Upper lobe of right lung (tissue), 1 donor: ENCODE measurements around the gene SLC35F5. TPM values are rescaled to one million over a fixed set of nuclear protein-coding genes. Genes with fewer than 3 reads are reported as not detected.
"Not testable (repeated sequence)": the region's sequence is repeated elsewhere in the genome, so short reads cannot be mapped to it uniquely, and the experiment has no call there.

Source experiments
- ATAC-seq: fragments of 200-7000 bp; cut with Tn5 transposase; one replicate; pipeline ENCODE4 v1.9.1; 2020; ENCODE audit warnings: mild to moderate bottlenecking, moderate library complexity
- DNase-seq: peaks from one replicate; pipeline ENCODE4 v3.0.0-alpha.2; 2020
- H3K27ac ChIP-seq: fragments of 200-600 bp; one replicate; pipeline ENCODE4 v1.8.0; 2022
- H3K27me3 ChIP-seq: fragments of 200-600 bp; one replicate; pipeline ENCODE4 v1.8.0; 2022; ENCODE audit warnings: mild to moderate bottlenecking
- H3K36me3 ChIP-seq: fragments of 200-600 bp; one replicate; pipeline ENCODE4 v1.8.0; 2022
- H3K4me1 ChIP-seq: fragments of 200-600 bp; one replicate; pipeline ENCODE4 v1.8.0; 2022
- H3K4me3 ChIP-seq: fragments of 200-600 bp; one replicate; pipeline ENCODE4 v1.8.0; 2022; ENCODE audit warnings: mild to moderate bottlenecking
- H3K9me3 ChIP-seq: fragments of 200-600 bp; one replicate; pipeline ENCODE4 v1.8.0; 2022
- CTCF ChIP-seq: fragments of 200-600 bp; IDR thresholded peaks from one replicate; pipeline ENCODE4 v1.8.0; 2022; ENCODE audit warnings: antibody characterized with exemption
- intact Hi-C: fragments of 100-400 bp; cut with DNase I; formaldehyde crosslinking; loops from one replicate; pipeline ENCODE4 v1.11.0; 2022
- total RNA-seq: library from RNA; stranded (reverse); fragmentation: NEBNext Ultra II Directional; extraction: Animal tissue kit (Norgen Biotek cat#: 25700); gene quantifications from one replicate; pipeline ENCODE4 v1.2.1, GENCODE V29; 2021
- donor health status: DM: no; HTN: yes; CAD: no; lungs with severe emphysema.

Gene SLC35F5
- total RNA-seq, 1 donor from 2014 or later = 76.0 TPM

DNA sequence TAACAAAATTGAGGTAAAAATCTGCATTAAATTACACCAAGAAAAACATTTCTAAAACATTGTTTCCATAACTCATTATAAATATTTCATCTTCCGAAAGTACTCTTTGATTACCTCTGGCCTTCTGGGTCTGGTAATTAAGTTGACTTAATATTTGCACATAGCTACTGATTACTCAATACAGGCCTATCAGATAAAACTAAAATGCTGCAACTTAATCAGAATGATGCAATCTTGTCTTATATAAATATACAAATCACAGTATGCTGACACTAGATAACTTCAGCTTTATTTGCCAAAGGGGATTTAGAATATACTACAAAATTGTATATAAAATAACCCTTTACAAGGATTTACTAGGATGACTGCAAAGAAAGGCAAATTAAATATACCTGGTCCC lies 49.3 kb downstream of the SLC35F5 start:
- no peaks in the 10 kb centered on the region for H3K4me1 ChIP-seq
- ATAC-seq = no peak

GRCh38 chr2:113705982-113706523 lies 50.4 kb downstream of the SLC35F5 start:
- no peak for DNase-seq
- Histone ChIP-seq H3K27me3 (no peaks in the 10 kb centered on the region), H3K4me1 (no peaks in the 10 kb centered on the region), H3K27ac (no peak overlapping the region), H3K4me3 (no peak overlapping the region), H3K9me3 (no peaks in the 10 kb centered on the region), H3K36me3 (no peaks in the 10 kb centered on the region)
- intact Hi-C loops = no loop called here
- TF ChIP-seq CTCF = no peak
- no peak for ATAC-seq

More for the DNA sequence above, 49.3 kb downstream of the SLC35F5 start:
- TF ChIP-seq CTCF = no peak
- Histone ChIP-seq H3K4me3 (no peak overlapping the region), H3K27me3 (no peaks in the 10 kb centered on the region), H3K27ac (no peak overlapping the region), H3K36me3 (no peaks in the 10 kb centered on the region), H3K9me3 (no peaks in the 10 kb centered on the region)
- DNase-seq = no peak
- intact Hi-C loops = no loop called here

DNA sequence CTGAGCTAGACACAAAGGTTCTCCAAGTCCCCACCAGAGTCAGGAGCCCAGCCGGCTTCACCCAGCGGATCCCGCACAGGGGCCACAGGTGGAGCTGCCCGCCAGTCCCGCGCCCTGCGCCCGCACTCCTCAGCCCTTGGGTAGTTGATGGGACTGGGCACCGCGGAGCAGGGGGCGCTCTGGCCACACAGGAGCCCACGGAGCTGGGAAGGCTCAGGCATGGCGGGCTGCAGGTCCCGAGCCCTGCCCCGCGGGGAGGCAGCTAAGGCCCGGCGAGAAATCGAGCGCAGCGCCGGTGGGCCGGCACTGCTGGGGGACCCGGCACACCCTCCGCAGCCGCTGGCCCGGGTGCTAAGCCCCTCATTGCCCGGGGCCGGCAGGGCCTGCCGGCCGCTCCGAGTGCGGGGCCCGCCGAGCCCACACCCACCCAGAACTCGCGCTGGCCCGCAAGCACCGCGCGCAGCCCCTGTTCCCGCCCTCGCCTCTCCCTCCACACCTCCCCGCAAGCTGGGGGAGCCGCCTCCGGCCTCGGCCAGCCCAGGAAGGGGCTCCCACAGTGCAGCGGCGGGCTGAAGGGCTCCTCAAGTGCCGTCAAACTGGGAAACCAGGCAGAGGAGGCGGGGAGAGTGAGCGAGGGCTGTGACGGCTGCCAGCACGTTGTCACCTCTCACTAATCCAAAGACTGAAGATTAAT lies 52.0 kb downstream of the SLC35F5 start:
- DNase-seq, H3K36me3 ChIP-seq, intact Hi-C loops, H3K27me3 ChIP-seq, H3K4me1 ChIP-seq, H3K9me3 ChIP-seq, H3K4me3 ChIP-seq, H3K27ac ChIP-seq, ATAC-seq: not testable (repeated sequence)

- Histone ChIP-seq H3K9me3 (no peaks in the 10 kb centered on the region), H3K36me3 (no peaks in the 10 kb centered on the region), H3K27me3 (no peaks in the 10 kb centered on the region), H3K27ac (no peak overlapping the region), H3K4me1 (no peaks in the 10 kb centered on the region), H3K4me3 (no peak overlapping the region)
- DNase-seq = no peak
- no peak for TF ChIP-seq CTCF
- intact Hi-C loops = no loop called here
- no peak for ATAC-seq
Measured at GRCh38 chr2:113703386-113704299, 52.8 kb downstream of the SLC35F5 start.

DNA sequence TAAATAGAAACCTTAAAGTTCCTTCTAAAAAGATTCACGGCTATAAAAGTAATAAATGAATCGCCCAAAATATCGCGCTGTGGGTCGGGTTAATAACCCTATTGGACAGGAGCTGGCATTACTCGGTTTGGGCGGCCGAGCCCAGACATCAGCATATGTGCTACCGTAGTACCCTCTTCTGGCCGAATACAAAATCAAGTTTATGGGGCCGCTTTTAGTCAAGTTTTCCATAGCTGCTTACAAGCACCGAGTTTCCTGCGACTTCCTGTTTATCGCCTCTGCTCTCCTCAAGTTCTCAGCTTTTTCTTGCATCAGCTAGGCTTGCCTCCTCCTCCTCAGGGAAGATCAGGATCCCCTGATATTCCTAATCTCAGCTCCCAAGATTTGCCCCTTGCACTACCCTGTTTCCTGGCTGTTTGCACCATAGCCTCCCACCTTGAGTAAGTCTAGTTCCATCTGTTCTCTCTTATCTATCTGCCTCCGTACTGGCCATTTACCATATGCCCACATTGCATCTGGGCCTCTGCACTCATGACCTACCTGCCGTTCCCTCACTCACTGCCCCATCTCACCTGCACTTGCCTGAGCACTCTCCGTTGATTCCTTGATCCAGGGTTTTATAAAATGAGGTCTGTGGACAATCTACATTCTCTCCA lies 56.1 kb downstream of the SLC35F5 start:
- H3K36me3 ChIP-seq = no peaks in the 10 kb centered on the region
- H3K9me3 ChIP-seq = no peaks in the 10 kb centered on the region
- H3K4me1 ChIP-seq = no peaks in the 10 kb centered on the region
- DNase-seq (peak; percentile 74), ATAC-seq (peak; percentile 95)
- peak; percentile 29 for TF ChIP-seq CTCF
- intact Hi-C loops = no loop called here
- H3K27ac ChIP-seq = no peak overlapping the region
- peak overlapping the region; percentile 9 for H3K4me3 ChIP-seq
- H3K27me3 ChIP-seq = no peaks in the 10 kb centered on the region
